Measurements from ENCODE around the gene COPS8. TPM values are rescaled to one million over a fixed set of nuclear protein-coding genes. Genes with fewer than 3 reads are reported as not detected.

Gene COPS8
- total RNA-seq, 1 donor from 2014 or later = 59.7 TPM

- TF ChIP-seq CTCF (IDR thresholded peaks at IDR 0.05; ENCODE audit: unreplicated experiment) = no peak
- H3K27me3 Mint-ChIP-seq (ENCODE audit: low read depth) = no peaks in the 10 kb centered on the region
- H3K4me3 Mint-ChIP-seq = no peak overlapping the region
- H3K27ac Mint-ChIP-seq = no peak overlapping the region
- H3K36me3 Mint-ChIP-seq = peaks cover 53% of the 10 kb centered on the region
- H3K4me1 Mint-ChIP-seq = peaks cover 2% of the 10 kb centered on the region
- no peak for DNase-seq (ENCODE audit: low spot score in 2 of 2, unreplicated experiment in 2 of 2)
- H3K9me3 Mint-ChIP-seq = peaks cover 14% of the 10 kb centered on the region
Observed at GRCh38 chr2:237096911-237097310, 11.2 kb downstream of the COPS8 start.

- no peak overlapping the region for H3K4me3 Mint-ChIP-seq
- DNase-seq (ENCODE audit: low spot score in 2 of 2, unreplicated experiment in 2 of 2) = no peak
- no peaks in the 10 kb centered on the region for H3K27me3 Mint-ChIP-seq (ENCODE audit: low read depth)
- H3K9me3 Mint-ChIP-seq = peaks cover 14% of the 10 kb centered on the region
- TF ChIP-seq CTCF (IDR thresholded peaks at IDR 0.05; ENCODE audit: unreplicated experiment) = no peak
- peaks cover 54% of the 10 kb centered on the region for H3K36me3 Mint-ChIP-seq
- no peak overlapping the region for H3K27ac Mint-ChIP-seq
- peaks cover 2% of the 10 kb centered on the region for H3K4me1 Mint-ChIP-seq
Observed at GRCh38 chr2:237097326-237097910, 11.7 kb downstream of the COPS8 start.

- Mint-ChIP-seq H3K9me3 (peaks cover 14% of the 10 kb centered on the region), H3K27ac (no peak overlapping the region), H3K4me1 (peaks cover 2% of the 10 kb centered on the region), H3K4me3 (no peak overlapping the region), H3K27me3 (ENCODE audit: low read depth) (no peaks in the 10 kb centered on the region), H3K36me3 (peaks cover 59% of the 10 kb centered on the region)
- no peak for TF ChIP-seq CTCF (IDR thresholded peaks at IDR 0.05; ENCODE audit: unreplicated experiment)
- DNase-seq (ENCODE audit: low spot score in 2 of 2, unreplicated experiment in 2 of 2) = no peak
Observed at GRCh38 chr2:237097911-237098702, 12.4 kb downstream of the COPS8 start.

- no peak for DNase-seq (ENCODE audit: low spot score in 2 of 2, unreplicated experiment in 2 of 2)
- Mint-ChIP-seq H3K4me3 (no peak overlapping the region), H3K4me1 (peaks cover 2% of the 10 kb centered on the region), H3K9me3 (peaks cover 14% of the 10 kb centered on the region), H3K27ac (no peak overlapping the region), H3K27me3 (ENCODE audit: low read depth) (no peaks in the 10 kb centered on the region), H3K36me3 (peaks cover 60% of the 10 kb centered on the region)
- no peak for TF ChIP-seq CTCF (IDR thresholded peaks at IDR 0.05; ENCODE audit: unreplicated experiment)
Observed at GRCh38 chr2:237099804-237100203, 14.1 kb downstream of the COPS8 start.

- Mint-ChIP-seq H3K4me1 (peaks cover under 1% of the 10 kb centered on the region), H3K27ac (no peak overlapping the region), H3K36me3 (peaks cover 64% of the 10 kb centered on the region)
Observed at GRCh38 chr2:237101118-237101979, 15.7 kb downstream of the COPS8 start.

More at GRCh38 chr2:237101118-237101979, 15.7 kb downstream of the COPS8 start:
- Mint-ChIP-seq H3K4me3 (no peak overlapping the region), H3K27me3 (ENCODE audit: low read depth) (no peaks in the 10 kb centered on the region), H3K9me3 (peaks cover 20% of the 10 kb centered on the region)
- no peak for DNase-seq (ENCODE audit: low spot score in 2 of 2, unreplicated experiment in 2 of 2)
- TF ChIP-seq CTCF (IDR thresholded peaks at IDR 0.05; ENCODE audit: unreplicated experiment) = no peak

All from mesothelial cell of epicardium (in vitro differentiated cells).